Progenitor cell of endocrine pancreas (in vitro differentiated cells): Measurements from ENCODE around the gene NUDT2. TPM values are rescaled to one million over a fixed set of nuclear protein-coding genes. Genes with fewer than 3 reads are reported as not detected.
"Not testable (repeated sequence)": the region's sequence is repeated elsewhere in the genome, so short reads cannot be mapped to it uniquely, and the experiment has no call there.

Experiments
- DNase-seq: peaks from one replicate; pipeline ENCODE4 v3.0.0; 2021; ENCODE audit warnings: low spot score; ENCODE audit not compliant: unreplicated experiment
- H3K27ac Mint-ChIP-seq: 2 replicates; pipeline ENCODE4 v1.8.0; 2021; ENCODE audit warnings: mild to moderate bottlenecking, moderate library complexity, mixed read lengths
- H3K27me3 Mint-ChIP-seq: 2 replicates; pipeline ENCODE4 v1.8.0; 2021; ENCODE audit warnings: mixed read lengths
- H3K36me3 Mint-ChIP-seq: 2 replicates; pipeline ENCODE4 v1.8.0; 2022; ENCODE audit warnings: mixed read lengths; ENCODE audit not compliant: insufficient read depth
- H3K4me1 Mint-ChIP-seq: 2 replicates; pipeline ENCODE4 v1.8.0; 2021; ENCODE audit warnings: low read depth, mixed read lengths
- H3K4me3 Mint-ChIP-seq: 2 replicates; pipeline ENCODE4 v1.8.0; 2021; ENCODE audit warnings: low read depth, mild to moderate bottlenecking, moderate library complexity, mixed read lengths
- H3K9me3 Mint-ChIP-seq: 2 replicates; pipeline ENCODE4 v1.8.0; 2021; ENCODE audit warnings: low read depth, mixed read lengths
- CTCF ChIP-seq: fragments of 200-600 bp; sonication (generic); IDR thresholded peaks from one replicate; pipeline ENCODE4 v1.5.0; 2021; ENCODE audit warnings: antibody characterized with exemption, mild to moderate bottlenecking; ENCODE audit not compliant: unreplicated experiment
- total RNA-seq: library from RNA; stranded (reverse); gene quantifications from 2 replicates; pipeline ENCODE4 v1.2.1, GENCODE V29; 2021

NUDT2 gene
- total RNA-seq, 1 donor from 2014 or later, result 21.1 TPM

- Mint-ChIP-seq H3K9me3 (no peaks in the 10 kb centered on the region), H3K27me3 (no peaks in the 10 kb centered on the region), H3K4me1 (peaks cover 17% of the 10 kb centered on the region), H3K36me3 (peaks cover 5% of the 10 kb centered on the region), H3K4me3 (no peak overlapping the region), H3K27ac (peak overlapping the region; percentile 34)
- no peak for DNase-seq
- no peak for TF ChIP-seq CTCF
Observed at GRCh38 chr9:34335376-34335775, 6.0 kb downstream of the NUDT2 start.

GRCh38 chr9:34337403-34337802 is 8.0 kb downstream of the NUDT2 start:
- peaks cover 13% of the 10 kb centered on the region for H3K4me1 Mint-ChIP-seq
- no peak for DNase-seq
- peak; percentile 8 for TF ChIP-seq CTCF
- peaks cover 6% of the 10 kb centered on the region for H3K36me3 Mint-ChIP-seq
- no peaks in the 10 kb centered on the region for H3K27me3 Mint-ChIP-seq
- no peak overlapping the region for H3K4me3 Mint-ChIP-seq
- H3K27ac Mint-ChIP-seq, result no peak overlapping the region
- H3K9me3 Mint-ChIP-seq, result no peaks in the 10 kb centered on the region

- not testable (repeated sequence) for H3K4me3 Mint-ChIP-seq, H3K27ac Mint-ChIP-seq, H3K27me3 Mint-ChIP-seq, H3K9me3 Mint-ChIP-seq, H3K36me3 Mint-ChIP-seq, H3K4me1 Mint-ChIP-seq, DNase-seq
Observed at GRCh38 chr9:34338079-34338478, 8.7 kb downstream of the NUDT2 start.

GRCh38 chr9:34338665-34339385 is 9.5 kb downstream of the NUDT2 start:
- Mint-ChIP-seq H3K4me3 (no peak overlapping the region), H3K36me3 (peaks cover 6% of the 10 kb centered on the region), H3K27ac (no peak overlapping the region), H3K27me3 (no peaks in the 10 kb centered on the region), H3K4me1 (peaks cover 9% of the 10 kb centered on the region), H3K9me3 (no peaks in the 10 kb centered on the region)
- TF ChIP-seq CTCF, result no peak
- no peak for DNase-seq

- no peak overlapping the region for H3K27ac Mint-ChIP-seq
- no peak for TF ChIP-seq CTCF
- no peak overlapping the region for H3K4me3 Mint-ChIP-seq
Observed at GRCh38 chr9:34341659-34342295, 12.4 kb downstream of the NUDT2 start.

GRCh38 chr9:34343090-34343489 is 13.7 kb downstream of the NUDT2 start:
- H3K4me3 Mint-ChIP-seq, result no peak overlapping the region
- no peaks in the 10 kb centered on the region for H3K9me3 Mint-ChIP-seq
- no peak overlapping the region for H3K27ac Mint-ChIP-seq
- DNase-seq, result no peak
- H3K27me3 Mint-ChIP-seq, result no peaks in the 10 kb centered on the region
- no peak for TF ChIP-seq CTCF
- H3K4me1 Mint-ChIP-seq, result no peaks in the 10 kb centered on the region
- peaks cover 6% of the 10 kb centered on the region for H3K36me3 Mint-ChIP-seq

More at GRCh38 chr9:34341659-34342295, 12.4 kb downstream of the NUDT2 start:
- Mint-ChIP-seq H3K27me3 (no peaks in the 10 kb centered on the region), H3K4me1 (no peaks in the 10 kb centered on the region), H3K9me3 (no peaks in the 10 kb centered on the region), H3K36me3 (peaks cover 7% of the 10 kb centered on the region)
- no peak for DNase-seq
